Stimulated activated CD8-positive, alpha-beta memory T cell treated with anti-CD3 and anti-CD28 coated beads, Interleukin-4, amount 100 ng/mL, for 1 hour (primary cell): ENCODE data around the gene KLF17.
"Not testable (repeated sequence)": the region's sequence is repeated elsewhere in the genome, so short reads cannot be mapped to it uniquely, and the experiment has no call there.

Experiments
- DNase-seq, 2 donors: peaks; one replicate each; pipeline ENCODE4 v3.0.0-alpha.2; 2020; ENCODE audit warnings: low read depth in 2 of 2, low spot score in 1 of 2

Gene KLF17

DNA sequence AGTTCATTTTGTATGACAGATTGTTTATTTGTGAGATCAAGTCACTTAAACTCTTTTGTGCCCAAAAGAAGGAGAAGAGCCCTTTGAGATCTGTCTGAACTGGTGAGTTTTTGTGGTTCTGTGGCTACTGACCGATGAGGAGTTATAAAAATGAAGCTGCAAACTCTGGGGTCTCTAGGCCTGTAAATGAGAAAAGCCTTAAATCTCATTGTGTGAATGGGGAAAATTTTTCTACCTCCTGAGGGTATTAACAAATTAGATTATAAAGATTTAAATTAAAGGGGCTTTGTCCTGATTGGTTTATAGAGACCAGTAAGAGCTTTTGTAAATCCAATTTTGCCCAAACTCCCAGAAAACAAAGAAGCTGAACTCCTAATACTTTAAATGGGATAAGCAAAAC, 9.7 kb upstream of the KLF17 start:
- no peak for DNase-seq

DNA sequence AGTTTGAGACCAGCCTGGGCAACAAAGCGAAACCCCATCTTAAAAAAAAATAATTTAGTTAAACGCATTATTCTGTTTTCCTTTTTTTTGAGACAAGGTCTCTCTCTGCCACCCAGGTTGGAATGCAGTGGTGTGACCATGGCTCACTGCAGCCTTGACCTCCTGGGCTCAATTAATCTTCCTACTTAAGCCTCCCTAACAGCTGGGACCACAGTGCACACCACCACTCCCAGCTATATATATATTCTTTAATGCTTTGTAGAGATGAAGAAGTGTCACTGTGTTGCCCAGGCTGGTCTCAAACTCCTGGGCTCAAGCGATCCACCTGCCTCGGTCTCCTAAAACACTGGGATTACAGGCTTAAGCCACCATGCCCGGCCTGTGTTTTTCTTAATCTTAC, 7.7 kb upstream of the KLF17 start:
- no peak for DNase-seq

DNA sequence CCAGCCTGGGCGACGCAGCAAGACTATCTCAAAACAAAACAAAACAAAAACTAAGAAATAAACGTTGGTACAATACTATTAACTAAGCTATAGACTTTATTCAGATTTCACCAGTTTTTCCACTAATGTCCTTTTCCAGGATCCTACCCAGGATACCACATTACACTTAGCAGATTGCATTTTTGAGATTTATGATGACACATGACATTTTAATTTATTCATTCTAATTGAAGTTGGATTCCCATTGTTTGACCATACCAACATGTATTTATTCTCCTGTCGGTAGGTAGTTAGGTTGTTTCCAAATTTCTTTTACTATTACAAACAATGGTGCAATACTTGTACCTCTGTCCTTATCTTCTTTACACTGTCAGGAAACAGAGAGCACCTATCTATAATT, 6.8 kb upstream of the KLF17 start:
- no peak for DNase-seq

DNA sequence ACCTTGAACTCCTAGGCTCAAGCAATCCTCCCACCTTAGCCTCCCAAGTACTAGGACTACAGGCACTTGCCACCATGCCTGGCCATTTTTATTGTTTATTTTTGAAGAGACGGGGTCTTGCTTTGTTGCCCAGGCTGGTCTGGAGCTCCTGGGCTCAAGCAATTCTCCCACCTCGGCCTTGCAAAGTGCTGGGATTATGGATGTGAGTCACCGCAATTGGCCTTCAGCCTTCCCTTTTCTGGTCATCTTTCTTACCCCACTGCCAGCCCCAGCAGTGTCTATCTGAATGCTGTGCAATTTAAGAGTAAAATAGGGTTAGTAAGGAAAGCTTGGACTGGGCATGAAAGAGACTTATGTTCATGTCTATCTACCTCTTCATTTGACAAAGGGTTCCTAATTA, 6.1 kb upstream of the KLF17 start:
- no peak for DNase-seq

DNA sequence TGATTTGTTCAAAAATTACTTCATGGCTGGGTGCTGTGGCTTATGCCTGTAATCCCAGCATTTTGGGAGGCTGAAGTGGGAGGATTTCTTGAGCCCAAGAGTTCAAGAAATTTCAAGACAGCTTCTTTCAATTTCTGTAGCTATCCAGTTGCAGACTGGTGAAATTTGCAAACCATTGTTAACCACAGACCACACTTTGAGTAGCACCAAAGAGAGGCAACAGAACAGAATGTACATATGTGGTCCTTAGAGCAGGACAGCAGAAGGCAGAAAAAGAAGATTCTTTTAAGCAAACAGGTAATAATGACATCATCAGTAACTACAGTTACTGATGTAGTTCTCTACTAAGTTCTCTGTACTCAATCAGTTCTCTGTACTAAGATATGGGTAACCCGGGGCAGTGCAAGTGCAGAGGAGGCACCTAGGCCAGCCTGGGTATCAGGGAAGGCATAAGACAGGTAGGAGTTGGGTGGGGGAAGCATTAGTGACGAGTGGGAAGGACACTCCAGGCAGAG, 5.5 kb upstream of the KLF17 start:
- no peak for DNase-seq

DNA sequence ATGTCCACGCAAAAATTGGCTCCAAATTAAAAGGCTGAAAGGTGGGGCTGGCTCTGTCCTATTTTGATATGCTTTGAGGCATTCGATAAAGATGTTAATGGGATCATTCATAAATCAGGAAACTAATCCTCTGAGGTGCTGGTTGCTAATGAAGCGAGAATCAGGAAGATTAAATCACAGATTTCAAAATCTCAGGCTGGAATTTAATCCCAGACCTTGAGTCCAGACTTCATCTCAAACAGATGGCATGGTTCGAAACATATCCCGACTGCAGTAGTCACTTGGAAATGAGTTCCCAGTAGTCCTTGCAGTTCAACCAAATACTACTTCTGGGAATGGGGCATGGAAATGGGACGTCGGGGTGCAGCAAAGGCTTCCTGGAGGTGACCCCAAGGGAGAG, 4.5 kb upstream of the KLF17 start:
- no peak for DNase-seq

DNA sequence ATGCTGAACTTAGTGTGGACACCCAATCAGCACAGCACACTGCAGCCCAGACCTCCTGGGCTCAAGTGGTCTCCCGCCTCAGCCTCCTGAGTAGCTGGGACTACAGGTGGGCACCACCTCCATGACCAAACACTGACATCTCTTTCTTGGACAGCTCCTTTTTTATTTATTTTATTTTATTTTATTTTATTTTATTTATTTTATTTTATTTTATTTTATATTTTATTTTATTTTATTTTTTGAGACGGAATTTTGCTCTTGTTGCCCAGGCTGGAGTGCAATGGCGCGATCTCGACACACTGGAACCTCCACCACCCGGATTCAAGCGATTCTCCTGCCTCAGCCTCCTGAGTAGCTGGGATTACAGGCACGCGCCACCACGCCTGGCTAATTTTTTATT, 1.3 kb upstream of the KLF17 start:
- DNase-seq = not testable (repeated sequence)

DNA sequence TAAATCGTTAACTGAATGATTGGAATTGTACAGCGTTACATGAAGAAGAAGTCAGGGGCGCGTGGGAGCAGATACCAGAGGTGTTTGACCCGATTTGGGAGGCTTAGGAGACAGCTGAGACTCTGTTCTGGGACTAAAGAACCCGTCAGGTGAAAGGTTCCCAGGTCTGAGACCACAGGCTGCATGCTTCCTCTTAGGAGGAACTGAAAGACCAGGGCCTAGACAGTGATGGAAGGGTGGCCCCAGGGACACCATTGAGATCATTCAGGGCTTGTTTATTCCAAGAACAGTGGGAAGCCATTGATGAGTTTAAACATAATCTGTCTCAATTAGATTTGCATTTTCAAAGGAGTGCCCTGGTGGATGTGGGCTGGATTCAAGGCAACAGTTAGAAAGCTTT, 904 bp downstream of the KLF17 start:
- DNase-seq = no peak

DNA sequence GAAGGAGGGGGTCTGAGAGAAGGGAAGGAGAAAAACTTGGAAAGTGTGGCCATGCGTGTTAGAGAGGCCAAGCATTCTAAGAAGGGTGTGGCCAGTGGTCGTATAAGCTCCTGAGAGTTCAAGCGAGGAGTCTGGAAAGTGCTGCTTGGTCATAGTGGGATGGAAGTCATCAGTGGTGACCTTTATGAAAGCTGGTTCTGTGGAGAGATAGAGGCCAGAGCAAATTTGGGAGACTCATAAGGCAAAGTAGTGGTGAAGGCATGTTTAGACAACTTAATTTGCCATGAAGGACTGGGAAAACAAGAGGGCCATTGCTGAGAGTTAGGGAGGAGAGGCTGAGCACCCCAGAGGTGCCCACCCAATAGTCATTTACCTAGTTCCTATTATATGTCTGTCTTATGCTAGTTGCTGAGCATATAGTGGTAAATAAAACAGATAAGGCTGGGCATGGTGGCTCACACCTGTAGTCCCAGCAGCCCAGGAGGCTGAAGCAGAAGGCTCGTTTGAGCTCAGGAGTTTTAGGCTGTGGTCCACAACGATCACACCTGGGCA, 1.9 kb downstream of the KLF17 start:
- DNase-seq = no peak

DNA sequence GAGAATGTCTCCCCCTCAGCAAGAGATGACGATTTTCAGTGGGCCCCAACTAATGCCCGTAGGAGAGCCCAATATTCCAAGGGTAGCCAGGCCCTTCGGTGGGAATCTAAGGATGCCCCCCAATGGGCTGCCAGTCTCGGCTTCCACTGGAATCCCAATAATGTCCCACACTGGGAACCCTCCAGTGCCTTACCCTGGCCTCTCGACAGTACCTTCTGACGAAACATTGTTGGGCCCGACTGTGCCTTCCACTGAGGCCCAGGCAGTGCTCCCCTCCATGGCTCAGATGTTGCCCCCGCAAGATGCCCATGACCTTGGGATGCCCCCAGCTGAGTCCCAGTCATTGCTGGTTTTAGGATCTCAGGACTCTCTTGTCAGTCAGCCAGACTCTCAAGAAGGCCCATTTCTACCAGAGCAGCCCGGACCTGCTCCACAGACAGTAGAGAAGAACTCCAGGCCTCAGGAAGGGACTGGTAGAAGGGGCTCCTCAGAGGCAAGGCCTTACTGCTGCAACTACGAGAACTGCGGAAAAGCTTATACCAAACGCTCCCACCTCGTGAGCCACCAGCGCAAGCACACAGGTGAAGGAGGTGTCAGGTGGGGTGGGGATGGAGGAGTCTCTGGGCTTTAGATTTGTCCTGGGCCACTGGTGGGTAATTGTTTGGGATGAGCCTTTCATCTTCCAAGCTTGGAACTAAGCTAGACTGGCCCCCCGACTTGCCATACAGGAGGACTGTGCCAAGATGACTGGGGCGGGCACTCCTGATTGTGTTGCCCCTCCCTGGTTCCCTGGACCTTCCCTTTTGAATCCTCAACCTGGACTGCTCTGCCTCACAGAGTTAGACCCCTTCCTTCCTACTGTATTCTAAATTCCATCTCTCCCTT, 11.2 kb downstream of the KLF17 start:
- DNase-seq = no peak

DNA sequence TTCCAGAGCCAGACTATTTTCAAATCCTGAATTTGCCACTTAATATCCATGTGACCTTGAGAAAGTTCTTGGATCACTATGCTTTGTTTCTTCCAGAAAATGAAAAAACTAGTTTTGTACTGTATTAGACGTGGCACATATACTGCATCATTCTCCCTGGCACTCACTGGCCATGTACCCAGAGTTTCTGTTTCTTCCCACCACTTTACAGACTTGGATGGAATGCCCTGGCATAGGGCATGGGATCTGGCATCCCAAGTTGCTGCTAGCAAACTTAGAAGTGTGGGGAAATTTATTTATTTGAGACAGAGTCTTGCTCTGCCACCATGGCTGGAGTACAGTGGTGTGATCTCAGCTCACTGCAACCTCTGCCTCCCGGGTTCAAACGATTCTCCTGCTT, 12.8 kb downstream of the KLF17 start:
- no peak for DNase-seq

DNA sequence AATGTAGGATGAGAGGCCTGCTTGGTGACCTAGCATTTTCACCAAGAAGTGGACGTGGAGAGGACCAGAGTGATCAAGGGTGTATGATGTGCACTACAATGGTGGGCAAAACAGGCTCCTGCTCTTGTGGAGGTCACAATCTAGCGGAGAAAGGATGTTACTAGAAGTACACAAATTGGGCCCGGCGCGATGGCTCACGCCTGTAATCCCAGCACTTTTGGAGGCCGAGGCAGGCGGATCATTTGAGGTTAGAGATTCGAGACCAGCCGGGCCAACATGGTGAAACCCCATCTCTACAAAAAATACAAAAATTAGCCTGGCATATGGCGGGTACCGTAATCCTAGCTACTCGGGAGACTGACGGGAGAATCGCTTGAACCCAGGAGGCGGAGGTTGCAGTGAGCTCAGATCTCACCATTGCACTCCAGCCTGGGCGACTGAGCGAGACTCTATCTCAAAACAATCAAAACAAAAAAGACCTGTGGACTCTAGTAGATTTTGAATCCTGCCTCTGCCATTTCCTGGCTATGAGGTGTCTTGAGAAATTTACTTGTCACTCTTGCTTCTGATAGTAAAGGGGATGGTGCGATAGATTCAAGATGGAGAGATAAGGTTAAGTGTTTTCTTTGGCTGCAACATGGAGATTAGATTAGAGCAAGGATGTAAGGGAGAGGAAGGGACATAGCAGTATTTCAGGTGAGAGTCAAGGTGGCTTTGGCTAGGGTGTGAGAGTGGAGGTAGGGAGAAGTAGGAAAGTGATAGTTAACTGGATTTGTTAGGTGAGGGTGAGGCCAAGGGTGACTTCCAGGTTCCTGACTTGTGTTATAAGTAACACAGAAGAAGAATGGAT, 15.7 kb downstream of the KLF17 start:
- no peak for DNase-seq

DNA sequence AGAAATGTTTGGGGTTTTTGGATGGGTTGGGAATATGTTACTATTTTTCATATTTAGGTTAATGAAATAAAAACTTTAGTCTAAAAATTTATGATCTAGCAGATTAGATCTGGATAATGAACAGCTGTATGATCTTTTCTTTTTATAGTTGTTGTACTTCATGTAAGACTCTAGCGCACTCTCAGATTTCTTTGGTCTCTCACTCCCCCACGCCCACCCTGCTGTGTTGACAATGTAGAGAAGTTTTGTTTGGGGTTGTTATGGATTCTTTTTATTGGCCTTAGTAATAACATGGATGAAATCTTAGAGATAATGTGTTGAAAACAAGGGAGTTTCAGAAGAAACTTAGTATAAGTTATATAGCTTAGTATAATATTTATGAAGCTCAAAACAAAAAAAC, 17.3 kb downstream of the KLF17 start:
- DNase-seq = no peak

DNA sequence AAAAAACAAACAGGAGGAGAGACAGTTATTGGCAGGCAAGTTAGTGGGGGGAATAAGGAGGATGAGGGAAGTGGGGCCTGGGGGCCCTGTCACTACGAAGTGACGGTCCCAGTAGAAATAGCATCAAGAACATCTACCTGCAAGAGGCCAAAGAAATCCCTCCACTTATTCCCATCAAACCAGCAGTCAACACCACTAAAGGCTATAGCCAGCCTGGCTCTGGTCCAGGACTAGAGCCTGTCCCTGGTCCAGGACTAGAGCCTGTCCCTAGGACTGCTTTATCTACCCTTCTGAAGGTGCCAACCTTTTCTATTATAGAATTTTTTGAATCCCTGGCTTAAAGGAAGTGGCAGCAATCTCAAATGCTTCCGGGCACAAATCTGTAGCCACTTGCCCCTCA, 19.6 kb downstream of the KLF17 start:
- no peak for DNase-seq

DNA sequence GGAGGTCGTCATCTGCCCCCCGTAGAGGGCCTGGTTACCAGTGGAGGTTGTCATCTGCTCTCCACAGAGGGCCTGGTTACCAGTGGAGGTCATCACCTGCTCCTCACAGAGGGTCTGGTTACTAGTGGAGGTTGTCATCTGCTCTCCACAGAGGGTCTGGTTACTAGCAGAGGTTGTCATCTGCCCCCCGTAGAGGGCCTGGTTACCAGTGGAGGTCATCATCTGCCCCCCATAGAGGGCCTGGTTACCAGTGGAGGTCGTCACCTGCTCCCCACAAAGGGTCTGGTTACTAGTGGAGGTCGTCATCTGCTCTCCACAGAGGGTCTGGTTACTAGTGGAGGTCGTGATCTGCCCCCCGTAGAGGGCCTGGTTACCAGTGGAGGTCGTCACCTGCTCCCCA, 20.9 kb downstream of the KLF17 start:
- DNase-seq = not testable (repeated sequence)

DNA sequence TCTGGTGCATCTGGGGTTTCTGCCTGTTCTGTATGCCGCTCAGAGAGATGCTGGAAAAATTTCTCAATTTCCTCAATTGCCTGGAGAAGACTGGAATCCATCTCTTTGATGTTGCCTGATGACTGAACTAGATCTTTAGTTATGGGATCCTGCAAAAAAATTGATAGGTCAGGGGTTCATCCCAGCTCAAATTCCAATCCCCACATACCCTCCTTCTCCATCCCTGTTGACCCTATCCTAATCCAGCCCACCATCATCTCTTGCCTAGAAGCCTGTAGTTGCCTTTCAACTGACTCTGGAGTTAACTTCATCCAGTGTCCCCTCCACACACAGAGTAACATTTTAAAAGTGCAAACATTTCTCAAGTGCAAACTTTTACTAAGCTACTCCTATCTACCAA, 22.9 kb downstream of the KLF17 start, which contains the start of gene KLF18:
KLF18 (minus strand) TSS at position 101 of the 400 bp plus-strand sequence; CDS start at position 101, 0 bp downstream.
- no peak for DNase-seq

DNA sequence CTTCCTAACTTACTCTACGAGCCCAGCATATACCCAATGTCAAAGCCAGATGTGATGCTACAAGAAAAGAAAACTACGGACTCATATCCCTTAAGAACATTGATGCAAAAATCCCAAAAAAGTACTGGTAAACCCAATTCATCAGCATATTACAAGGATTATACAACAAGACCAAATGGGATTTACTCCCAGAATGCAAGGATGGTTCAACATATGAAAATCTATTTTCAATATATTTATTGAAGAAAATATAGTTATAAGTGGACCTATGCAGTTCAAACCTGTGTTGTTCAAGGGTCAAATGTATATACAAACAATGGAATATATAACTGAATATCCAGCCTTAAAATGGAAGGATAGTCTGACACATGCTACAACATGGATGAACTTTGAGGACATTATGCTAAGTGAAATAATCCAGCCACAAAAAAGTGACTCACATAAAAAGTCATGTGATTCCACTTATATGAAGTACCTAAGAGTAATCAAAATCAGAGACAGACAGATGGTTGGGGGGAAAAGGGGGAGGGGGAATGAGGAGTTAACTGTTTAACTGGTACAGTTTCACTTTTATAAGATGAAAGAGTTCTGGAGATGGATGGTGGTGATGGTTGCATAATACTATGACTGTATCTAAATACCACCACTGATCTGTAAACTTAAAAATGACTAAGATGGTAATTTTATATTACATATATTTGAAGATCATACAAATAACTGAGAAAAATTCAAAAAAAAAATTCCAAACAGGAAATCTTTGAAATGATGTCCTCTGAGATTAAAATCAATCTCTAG, 26.5 kb downstream of the KLF17 start:
- no peak for DNase-seq

DNA sequence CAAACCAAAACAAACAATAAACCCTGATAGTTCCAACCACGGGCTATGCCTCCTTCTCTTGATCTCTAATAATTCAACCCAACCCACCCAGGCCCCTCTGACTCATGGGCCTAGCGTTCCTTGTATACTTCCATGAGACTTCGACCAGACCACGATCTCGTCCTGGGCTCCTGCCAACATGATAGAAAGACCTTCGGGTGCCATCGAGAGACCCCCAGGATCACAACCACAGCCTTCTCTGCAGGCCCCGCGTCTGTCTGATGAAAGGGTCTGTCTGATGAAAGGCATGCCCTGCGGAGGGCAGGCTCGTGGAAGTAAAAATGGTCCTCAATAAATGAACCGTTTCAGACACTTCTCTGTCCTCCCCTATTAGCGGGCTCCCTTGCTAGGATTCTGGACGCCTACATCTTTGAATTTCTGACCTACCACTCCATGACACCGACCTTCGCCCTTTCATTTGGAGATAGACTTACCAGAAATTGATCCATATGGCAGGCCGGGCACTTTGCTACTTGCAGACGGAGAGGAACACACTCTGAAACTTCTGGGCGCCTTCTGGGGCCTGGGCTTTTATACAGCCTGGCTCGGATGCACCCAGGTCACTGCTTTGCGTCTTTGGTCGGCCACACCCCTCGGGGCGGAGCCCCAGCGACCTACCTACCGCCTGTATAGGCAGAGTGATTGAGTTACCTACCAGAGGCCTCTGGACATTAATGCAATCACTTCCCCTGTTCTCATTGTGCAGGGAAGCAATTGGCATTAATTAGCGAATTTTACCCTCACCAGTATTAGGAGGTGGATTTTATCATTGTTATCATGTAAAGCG, 28.1 kb downstream of the KLF17 start:
- DNase-seq = no peak

DNA sequence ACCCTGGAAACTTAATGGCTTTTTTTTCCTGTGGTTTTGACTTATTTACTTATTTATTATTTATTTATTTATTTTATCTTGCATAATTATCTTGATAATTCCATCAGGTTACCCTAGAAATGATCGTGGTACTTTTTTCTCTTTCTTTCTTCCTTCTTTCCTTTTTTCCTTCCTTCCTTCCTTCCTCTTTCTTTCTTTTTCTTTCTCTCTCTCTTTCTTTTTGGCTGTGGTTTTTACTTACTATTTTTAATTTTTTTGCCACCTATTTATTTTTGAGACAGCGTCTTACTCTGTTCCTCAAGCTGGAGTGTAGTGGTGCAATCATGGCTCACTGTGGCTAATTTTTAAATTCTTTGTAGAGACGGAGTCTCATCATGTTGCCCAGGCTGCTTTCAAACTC, 29.0 kb downstream of the KLF17 start:
- DNase-seq = no peak

DNA sequence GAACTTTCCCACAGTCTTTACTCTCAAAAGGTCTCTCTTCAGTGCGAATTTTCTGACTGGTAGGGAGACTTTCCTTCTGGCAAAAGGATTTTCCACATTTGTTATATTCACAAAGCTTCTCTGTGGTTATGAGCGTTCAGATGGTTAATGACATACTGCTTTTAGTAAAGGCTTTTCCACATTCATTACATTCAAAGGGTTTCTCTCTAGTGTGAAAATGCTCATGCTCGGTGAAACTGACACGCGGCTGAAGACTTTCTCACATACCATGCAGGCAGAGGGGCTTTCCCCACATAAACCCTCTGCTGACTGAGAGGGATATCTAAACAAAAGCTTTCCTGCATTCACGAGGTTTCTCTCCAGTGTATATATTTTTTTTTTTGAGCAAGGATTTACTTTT, 32.7 kb downstream of the KLF17 start:
- DNase-seq = no peak
